Adrenal gland (tissue), 12 donors: ENCODE results near the gene COL6A1. TPM values are rescaled to one million over a fixed set of nuclear protein-coding genes. Genes with fewer than 3 reads are reported as not detected.

Experiments used
- DNase-seq, 7 donors: peaks; one replicate each; pipeline ENCODE4 v3.0.0-alpha.2; 2019 to 2020
- H3K27ac ChIP-seq, 5 donors: fragments of 200-600 bp; sonication (generic) in 4 of 5; 1 replicate in 3 of 5; 2 replicates in 2 of 5; pipeline versions ENCODE4 v1.5.1 to v1.8.0; 2016 to 2020; ENCODE audit warnings: mild to moderate bottlenecking in 1 of 5
- H3K27me3 ChIP-seq: fragments of 200-600 bp; 2 replicates; pipeline ENCODE4 v1.8.0; 2021
- H3K36me3 ChIP-seq, 2 donors: fragments of 200-600 bp; replicated peaks in 1 of 2; 1 replicate in 1 of 2; 2 replicates in 1 of 2; pipeline versions ENCODE4 v1.5.1 to v1.8.0; 2018 to 2022
- H3K4me1 ChIP-seq, 2 donors: fragments of 200-600 bp; replicated peaks in 1 of 2; 1 replicate in 1 of 2; 2 replicates in 1 of 2; pipeline versions ENCODE4 v1.5.1 to v1.8.0; 2018 to 2021
- H3K4me3 ChIP-seq, 4 donors: fragments of 200-600 bp; sonication (generic) in 3 of 4; one replicate each; pipeline ENCODE4 v1.5.1; 2016 to 2018
- H3K9me3 ChIP-seq, 3 donors: fragments of 200-600 bp; sonication (generic) in 1 of 3; replicated peaks in 1 of 3; 1 replicate in 2 of 3; 2 replicates in 1 of 3; pipeline versions ENCODE4 v1.5.1 to v1.8.0; 2016 to 2021
- CTCF ChIP-seq, 6 experiments: fragments of 450-650 bp in 4 of 6; fragments of 200-600 bp in 2 of 6; sonication (generic) in 1 of 6; IDR thresholded peaks; 1 replicate in 5 of 6; 2 replicates in 1 of 6; pipeline versions ENCODE4 v1.5.1 to v1.8.0; 2016 to 2021; ENCODE audit warnings: antibody characterized with exemption in 6 of 6, mild to moderate bottlenecking in 2 of 6, moderate library complexity in 1 of 6
- POLR2A ChIP-seq, 2 donors: fragments of 450-650 bp; IDR thresholded peaks; one replicate each; pipeline ENCODE4 v1.6.1; 2017; ENCODE audit warnings: antibody characterized with exemption in 2 of 2, mild to moderate bottlenecking in 2 of 2, moderate library complexity in 1 of 2
- WGBS, 4 donors: extraction: QIAGEN DNeasy Blood & Tissue Kit in 2 of 4; methylation state at CpG; one replicate each; pipeline versions ENCODE4 v1.1.5 to v1.1.7; 2013 to 2017; 5-methylcytosine and 5-hydroxymethylcytosine counted together
- intact Hi-C, 2 donors: fragments of 100-400 bp; cut with DNase I; formaldehyde crosslinking; loops; one replicate each; pipeline versions ENCODE4 v1.14.1 to v1.15.0; 2022 to 2023
- polyA plus RNA-seq, 3 donors: library from polyadenylated mRNA; stranded (reverse); fragments of 200-250 nt in 2 of 3; fragments of 350-450 nt in 1 of 3; fragmentation: Illumina TruSeq in 1 of 3; extraction: RNeasy Lipid Tissue Mini Kit (QIAGEN cat#74804) in 1 of 3; gene quantifications; one replicate each; pipeline ENCODE4 v1.2.3, GENCODE V29; 2013 to 2014
- total RNA-seq, 9 donors: library from RNA; depleted of rRNA in 4 of 9; stranded (reverse); fragments of >200 nt in 4 of 9; fragments of 120-200 nt in 1 of 9; fragmentation: NEBNext Ultra II Directional in 1 of 9; extraction: Animal tissue kit (Norgen Biotek cat#: 25700) in 1 of 9; gene quantifications; one replicate each; pipeline versions ENCODE4 v1.1.0 to v1.2.4, GENCODE V29; 2013 to 2023
- donor health status: healthy with polysubstance abuse.
- donor health status: Bipolar disorder and iron deficiency.
- donor health status: DM: yes; HTN: yes; CAD: no.
- donor health status: DM: no; HTN: no; CAD: no.
- donor health status: DM: no; HTN: no; CAD: no.
- donor health status: DM: yes; HTN: yes; CAD: no.

Gene COL6A1
- total and polyA plus RNA-seq, 12 donors, result 22.3 to 490 (median 151) TPM

GRCh38 chr21:46022551-46023525 is 41.3 kb downstream of the COL6A1 start:
- Histone ChIP-seq H3K27me3 (no peaks in the 10 kb centered on the region), H3K36me3 (no peaks in the 10 kb centered on the region), H3K27ac (no peak overlapping the region), H3K4me3 (no peak overlapping the region), H3K4me1 (no peaks in the 10 kb centered on the region), H3K9me3 (no peaks in the 10 kb centered on the region)
- peak in 1 of 7 donors; percentile 45 for DNase-seq
- 87 to 91% (median 90%) methylated on average over 33 to 36 of the region's 36 CpGs for WGBS, 4 donors
- intact Hi-C loops, result no loop called here
- TF ChIP-seq CTCF (IDR thresholded peaks at IDR 0.05), result no peak
- TF ChIP-seq POLR2A (IDR thresholded peaks at IDR 0.05), result no peak

GRCh38 chr21:46023555-46023954 is 42.0 kb downstream of the COL6A1 start:
- H3K4me3 ChIP-seq, result no peak overlapping the region
- H3K27ac ChIP-seq, result no peak overlapping the region
- H3K36me3 ChIP-seq, result no peaks in the 10 kb centered on the region
- H3K4me1 ChIP-seq, result no peaks in the 10 kb centered on the region
- 68 to 81% (median 68%) methylated on average over 8 of the region's 8 CpGs for WGBS, 4 donors
- no peak for TF ChIP-seq CTCF (IDR thresholded peaks at IDR 0.05)
- TF ChIP-seq POLR2A (IDR thresholded peaks at IDR 0.05), result no peak
- intact Hi-C loops, result no loop called here
- H3K27me3 ChIP-seq, result no peaks in the 10 kb centered on the region
- peak in 1 of 7 donors; percentile 48 for DNase-seq
- no peaks in the 10 kb centered on the region for H3K9me3 ChIP-seq

GRCh38 chr21:46024141-46024540 is 42.6 kb downstream of the COL6A1 start:
- Histone ChIP-seq H3K4me3 (no peak overlapping the region), H3K4me1 (no peaks in the 10 kb centered on the region), H3K9me3 (no peaks in the 10 kb centered on the region), H3K36me3 (no peaks in the 10 kb centered on the region), H3K27ac (no peak overlapping the region), H3K27me3 (no peaks in the 10 kb centered on the region)
- no peak for DNase-seq
- intact Hi-C loops, result no loop called here
- 74 to 89% (median 87%) methylated on average over 3 of the region's 3 CpGs for WGBS, 4 donors
- no peak for TF ChIP-seq CTCF (IDR thresholded peaks at IDR 0.05)
- no peak for TF ChIP-seq POLR2A (IDR thresholded peaks at IDR 0.05)

DNA sequence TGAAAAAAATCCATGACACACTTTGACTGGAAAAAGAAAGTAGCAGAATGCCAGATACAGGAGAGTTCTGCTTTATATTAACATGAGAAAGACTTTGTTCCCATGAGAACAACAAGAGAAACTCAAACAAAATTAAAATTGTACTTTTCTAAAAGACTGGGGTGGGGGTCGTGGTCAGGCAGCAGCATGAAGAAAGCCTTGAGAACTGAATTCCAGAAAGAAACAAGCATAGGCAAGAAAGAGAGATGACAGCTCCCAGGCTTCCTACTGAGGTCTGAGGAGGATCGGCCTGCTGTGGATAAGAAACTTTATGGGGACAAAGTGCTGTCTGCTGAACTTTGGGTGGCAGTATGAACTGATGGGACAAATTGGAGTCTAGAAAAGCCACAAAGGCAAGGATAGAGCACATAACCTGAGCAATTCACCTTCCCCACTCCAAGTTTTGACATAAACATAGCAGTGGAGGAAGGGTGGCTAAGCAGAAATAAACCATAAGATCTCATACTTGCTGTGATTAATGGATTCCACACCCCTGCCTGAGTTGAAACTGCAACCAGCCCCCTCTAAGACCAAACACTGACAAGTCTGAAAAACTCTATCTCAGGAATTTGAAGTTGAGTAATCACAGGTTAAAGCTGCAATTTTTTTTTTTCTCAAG is 43.7 kb downstream of the COL6A1 start:
- Histone ChIP-seq H3K27me3 (no peaks in the 10 kb centered on the region), H3K4me3 (no peak overlapping the region), H3K36me3 (no peaks in the 10 kb centered on the region), H3K27ac (peak overlapping the region in 1 of 5 donors; percentile 42), H3K9me3 (peaks cover 0 to 5% (median 0%) of the 10 kb centered on the region in 3 donors), H3K4me1 (no peaks in the 10 kb centered on the region)
- intact Hi-C loops, result no loop called here
- WGBS, 4 donors, result 57 to 69% (median 69%) methylated on average over 2 of the region's 2 CpGs
- no peak for TF ChIP-seq POLR2A (IDR thresholded peaks at IDR 0.05)
- no peak for TF ChIP-seq CTCF (IDR thresholded peaks at IDR 0.05)
- DNase-seq, result no peak
